HEK293 (cell line): Measurements from ENCODE around the gene CNPY1.

Experiments
- CTCF ChIA-PET: fragments of 350-600 bp; formaldehyde crosslinking; extraction: SDS; loops from one replicate; lab custom pipeline; 2021; ENCODE audit warnings: antibody characterized with exemption; lab: Yijun Ruan, JAX
- POLR2A ChIA-PET: fragments of 300-600 bp; formaldehyde crosslinking; extraction: SDS; loops from one replicate; lab custom pipeline; 2020; ENCODE audit warnings: antibody characterized with exemption, inconsistent platforms; lab: Yijun Ruan, JAX
- H3K27ac ChIP-seq: fragments of 200-500 bp; sonication (Bioruptor generic); 2 replicates; pipeline ENCODE4 v1.5.1; 2014; ENCODE audit warnings: low read depth, low read length, control low read depth, inconsistent platforms; ENCODE audit errors: extremely low read depth
- H3K36me3 ChIP-seq, 2 experiments: fragments of 200-500 bp in 1 of 2; sonication (Bioruptor generic) in 1 of 2; 1 replicate in 1 of 2; 2 replicates in 1 of 2; pipeline ENCODE4 v1.5.1; 2014 to 2017; ENCODE audit warnings: inconsistent platforms in 2 of 2, low read length in 2 of 2; ENCODE audit not compliant: control insufficient read depth in 2 of 2, insufficient read depth in 1 of 2
- H3K4me1 ChIP-seq: fragments of 200-500 bp; sonication (Bioruptor generic); 2 replicates; pipeline ENCODE4 v1.5.1; 2014; ENCODE audit warnings: mild to moderate bottlenecking, low read length, inconsistent platforms; ENCODE audit not compliant: control insufficient read depth, insufficient read depth
- H3K4me3 ChIP-seq: 2 replicates; pipeline ENCODE4 v1.5.1; 2011; ENCODE audit warnings: low read depth, mild to moderate bottlenecking, control low read depth, low read length, moderate library complexity
- H3K9me3 ChIP-seq: fragments of 200-500 bp; sonication (Bioruptor generic); 2 replicates; pipeline ENCODE4 v1.5.1; 2014; ENCODE audit warnings: low read depth, low read length, inconsistent platforms; ENCODE audit not compliant: control insufficient read depth, insufficient read depth
- BCL11B ChIP-seq: fragments of 450-650 bp; formaldehyde crosslinking; IDR thresholded peaks from 2 replicates; pipeline ENCODE4 v1.5.1; 2016; ENCODE audit warnings: low read depth, missing biosample characterization, missing genetic modification characterization
- GLI2 ChIP-seq: fragments of 450-650 bp; formaldehyde crosslinking; IDR thresholded peaks from 2 replicates; pipeline ENCODE4; 2017; ENCODE audit warnings: missing biosample characterization, missing genetic modification characterization, low read depth, borderline replicate concordance
- KLF10 ChIP-seq: fragments of 450-650 bp; IDR thresholded peaks from 2 replicates; pipeline ENCODE4 v1.5.1; 2018; ENCODE audit warnings: missing biosample characterization, mild to moderate bottlenecking, missing genetic modification characterization
- KLF9 ChIP-seq: fragments of 450-650 bp; formaldehyde crosslinking; IDR thresholded peaks from 2 replicates; pipeline ENCODE4 v1.5.1; 2016; ENCODE audit warnings: missing biosample characterization, missing genetic modification characterization, low read depth
- RBAK ChIP-seq: fragments of 450-650 bp; formaldehyde crosslinking; IDR thresholded peaks from 2 replicates; pipeline ENCODE4 v1.5.1; 2016; ENCODE audit warnings: missing biosample characterization, missing genetic modification characterization
- REPIN1 ChIP-seq: fragments of 450-650 bp; formaldehyde crosslinking; IDR thresholded peaks from 2 replicates; pipeline ENCODE4 v1.5.1; 2017; ENCODE audit warnings: missing biosample characterization, missing genetic modification characterization, low read depth
- YY2 ChIP-seq: fragments of 450-650 bp; formaldehyde crosslinking; IDR thresholded peaks from 2 replicates; pipeline ENCODE4 v1.5.1; 2016; ENCODE audit warnings: missing biosample characterization, missing genetic modification characterization
- ZBTB48 ChIP-seq: fragments of 450-650 bp; formaldehyde crosslinking; IDR thresholded peaks from 2 replicates; pipeline ENCODE4 v1.5.1; 2016; ENCODE audit warnings: missing biosample characterization, missing genetic modification characterization
- ZEB2 ChIP-seq: fragments of 450-650 bp; formaldehyde crosslinking; IDR thresholded peaks from 2 replicates; pipeline ENCODE4 v1.5.1; 2016; ENCODE audit warnings: missing biosample characterization, missing genetic modification characterization
- ZNF221 ChIP-seq: fragments of 450-650 bp; formaldehyde crosslinking; IDR thresholded peaks from 2 replicates; pipeline ENCODE4 v1.5.1; 2017; ENCODE audit warnings: missing biosample characterization, missing genetic modification characterization, borderline replicate concordance
- ZNF366 ChIP-seq: fragments of 450-650 bp; formaldehyde crosslinking; conservative IDR thresholded peaks from 2 replicates; pipeline ENCODE4 v1.5.1; 2016; ENCODE audit warnings: missing biosample characterization, missing genetic modification characterization
- ZNF510 ChIP-seq: fragments of 450-650 bp; formaldehyde crosslinking; IDR thresholded peaks from 2 replicates; pipeline ENCODE4 v1.5.1; 2018; ENCODE audit warnings: mild to moderate bottlenecking, missing genetic modification characterization, missing biosample characterization; ENCODE audit not compliant: insufficient replicate concordance
- ZNF626 ChIP-seq: fragments of 450-650 bp; sonication (Bioruptor Pico); formaldehyde crosslinking; IDR thresholded peaks from 2 replicates; pipeline ENCODE4 v1.5.1; 2018; ENCODE audit warnings: missing biosample characterization, missing genetic modification characterization, inconsistent platforms
- ZNF785 ChIP-seq: fragments of 450-650 bp; formaldehyde crosslinking; IDR thresholded peaks from 2 replicates; pipeline ENCODE4 v1.5.1; 2016; ENCODE audit warnings: missing biosample characterization, missing genetic modification characterization
- TF ChIP-seq, protein P1 (sequence below): fragments of 450-650 bp; formaldehyde crosslinking; IDR thresholded peaks from 2 replicates; pipeline ENCODE4 v1.5.1; 2017; ENCODE audit warnings: missing biosample characterization, missing genetic modification characterization
- TF ChIP-seq, protein P2 (sequence below): IDR thresholded peaks from 2 replicates; pipeline ENCODE4 v1.6.1; 2011; ENCODE audit warnings: mild to moderate bottlenecking, low read depth, low read length, borderline replicate concordance
- TF ChIP-seq, protein P3 (sequence below): fragments of 450-650 bp; formaldehyde crosslinking; IDR thresholded peaks from 2 replicates; pipeline ENCODE4 v1.5.1; 2016; ENCODE audit warnings: missing biosample characterization, missing genetic modification characterization
- TF ChIP-seq, protein P4 (sequence below): fragments of 450-650 bp; formaldehyde crosslinking; IDR thresholded peaks from 2 replicates; pipeline ENCODE4 v1.5.1; 2016; ENCODE audit warnings: missing biosample characterization, missing genetic modification characterization
- TF ChIP-seq, protein P5 (sequence below): fragments of 450-650 bp; formaldehyde crosslinking; IDR thresholded peaks from 2 replicates; pipeline ENCODE4 v1.5.1; 2016; ENCODE audit warnings: missing biosample characterization, missing genetic modification characterization
- TF ChIP-seq, protein P6 (sequence below): fragments of 450-650 bp; formaldehyde crosslinking; IDR thresholded peaks from 2 replicates; pipeline ENCODE4 v1.5.1; 2016; ENCODE audit warnings: missing biosample characterization, missing genetic modification characterization, borderline replicate concordance
- TF ChIP-seq, protein P7 (sequence below): fragments of 450-650 bp; formaldehyde crosslinking; IDR thresholded peaks from 2 replicates; pipeline ENCODE4 v1.5.1; 2016; ENCODE audit warnings: missing biosample characterization, missing genetic modification characterization

The CNPY1 gene

DNA sequence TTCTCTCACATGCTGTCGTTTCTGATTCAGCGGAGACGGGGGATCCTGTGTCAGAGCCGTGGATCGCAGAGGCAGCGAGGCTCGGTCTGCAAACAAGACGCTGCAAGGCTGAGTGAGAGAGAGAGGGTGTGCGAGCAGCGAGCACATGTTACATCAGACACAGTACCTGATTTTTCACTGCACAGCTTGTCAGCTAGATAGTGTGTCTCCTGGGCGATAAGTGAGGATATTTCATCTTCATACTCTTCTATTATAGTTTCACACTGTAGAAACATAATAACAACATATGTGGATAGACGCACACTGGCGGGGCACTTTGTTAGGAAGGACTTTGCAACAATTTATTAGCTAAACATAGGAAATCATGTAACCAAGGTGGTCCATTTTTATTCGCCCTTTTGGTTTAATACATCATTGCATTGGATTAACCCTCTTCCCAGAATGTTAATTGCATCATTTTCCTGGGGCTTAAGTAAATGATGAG, 39.5 kb downstream of the CNPY1 start (continued):
- no peak for TF ChIP-seq RBAK (tag by site-specific recombination)
- TF ChIP-seq, protein P1, sequence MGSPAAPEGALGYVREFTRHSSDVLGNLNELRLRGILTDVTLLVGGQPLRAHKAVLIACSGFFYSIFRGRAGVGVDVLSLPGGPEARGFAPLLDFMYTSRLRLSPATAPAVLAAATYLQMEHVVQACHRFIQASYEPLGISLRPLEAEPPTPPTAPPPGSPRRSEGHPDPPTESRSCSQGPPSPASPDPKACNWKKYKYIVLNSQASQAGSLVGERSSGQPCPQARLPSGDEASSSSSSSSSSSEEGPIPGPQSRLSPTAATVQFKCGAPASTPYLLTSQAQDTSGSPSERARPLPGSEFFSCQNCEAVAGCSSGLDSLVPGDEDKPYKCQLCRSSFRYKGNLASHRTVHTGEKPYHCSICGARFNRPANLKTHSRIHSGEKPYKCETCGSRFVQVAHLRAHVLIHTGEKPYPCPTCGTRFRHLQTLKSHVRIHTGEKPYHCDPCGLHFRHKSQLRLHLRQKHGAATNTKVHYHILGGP (tag by site-specific recombination): no peak
- TF ChIP-seq ZNF366 (tag by site-specific recombination): peak; percentile 54
- no peak for TF ChIP-seq ZNF785
- no peak for TF ChIP-seq KLF9
- TF ChIP-seq, protein P2, sequence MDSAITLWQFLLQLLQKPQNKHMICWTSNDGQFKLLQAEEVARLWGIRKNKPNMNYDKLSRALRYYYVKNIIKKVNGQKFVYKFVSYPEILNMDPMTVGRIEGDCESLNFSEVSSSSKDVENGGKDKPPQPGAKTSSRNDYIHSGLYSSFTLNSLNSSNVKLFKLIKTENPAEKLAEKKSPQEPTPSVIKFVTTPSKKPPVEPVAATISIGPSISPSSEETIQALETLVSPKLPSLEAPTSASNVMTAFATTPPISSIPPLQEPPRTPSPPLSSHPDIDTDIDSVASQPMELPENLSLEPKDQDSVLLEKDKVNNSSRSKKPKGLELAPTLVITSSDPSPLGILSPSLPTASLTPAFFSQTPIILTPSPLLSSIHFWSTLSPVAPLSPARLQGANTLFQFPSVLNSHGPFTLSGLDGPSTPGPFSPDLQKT: no peak
- TF ChIP-seq GLI2 (tag by site-specific recombination): no peak
- TF ChIP-seq, protein P3, sequence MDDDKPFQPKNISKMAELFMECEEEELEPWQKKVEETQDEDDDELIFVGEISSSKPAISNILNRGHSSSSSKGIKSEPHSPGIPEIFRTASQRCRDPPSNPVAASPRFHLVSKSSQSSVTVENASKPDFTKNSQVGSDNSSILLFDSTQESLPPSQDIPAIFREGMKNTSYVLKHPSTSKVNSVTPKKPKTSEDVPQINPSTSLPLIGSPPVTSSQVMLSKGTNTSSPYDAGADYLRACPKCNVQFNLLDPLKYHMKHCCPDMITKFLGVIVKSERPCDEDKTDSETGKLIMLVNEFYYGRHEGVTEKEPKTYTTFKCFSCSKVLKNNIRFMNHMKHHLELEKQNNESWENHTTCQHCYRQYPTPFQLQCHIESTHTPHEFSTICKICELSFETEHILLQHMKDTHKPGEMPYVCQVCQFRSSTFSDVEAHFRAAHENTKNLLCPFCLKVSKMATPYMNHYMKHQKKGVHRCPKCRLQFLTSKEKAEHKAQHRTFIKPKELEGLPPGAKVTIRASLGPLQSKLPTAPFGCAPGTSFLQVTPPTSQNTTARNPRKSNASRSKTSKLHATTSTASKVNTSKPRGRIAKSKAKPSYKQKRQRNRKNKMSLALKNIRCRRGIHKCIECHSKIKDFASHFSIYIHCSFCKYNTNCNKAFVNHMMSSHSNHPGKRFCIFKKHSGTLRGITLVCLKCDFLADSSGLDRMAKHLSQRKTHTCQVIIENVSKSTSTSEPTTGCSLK (tag by site-specific recombination): no peak
- TF ChIP-seq, protein P4, sequence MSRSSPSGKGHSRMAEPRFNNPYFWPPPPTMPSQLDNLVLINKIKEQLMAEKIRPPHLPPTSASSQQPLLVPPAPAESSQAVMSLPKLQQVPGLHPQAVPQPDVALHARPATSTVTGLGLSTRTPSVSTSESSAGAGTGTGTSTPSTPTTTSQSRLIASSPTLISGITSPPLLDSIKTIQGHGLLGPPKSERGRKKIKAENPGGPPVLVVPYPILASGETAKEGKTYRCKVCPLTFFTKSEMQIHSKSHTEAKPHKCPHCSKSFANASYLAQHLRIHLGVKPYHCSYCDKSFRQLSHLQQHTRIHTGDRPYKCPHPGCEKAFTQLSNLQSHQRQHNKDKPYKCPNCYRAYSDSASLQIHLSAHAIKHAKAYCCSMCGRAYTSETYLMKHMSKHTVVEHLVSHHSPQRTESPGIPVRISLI: no peak
- no peak for TF ChIP-seq REPIN1 (tag by site-specific recombination)
- TF ChIP-seq ZNF221 (tag by site-specific recombination): no peak
- TF ChIP-seq, all 188 proteins: peak for 18

DNA sequence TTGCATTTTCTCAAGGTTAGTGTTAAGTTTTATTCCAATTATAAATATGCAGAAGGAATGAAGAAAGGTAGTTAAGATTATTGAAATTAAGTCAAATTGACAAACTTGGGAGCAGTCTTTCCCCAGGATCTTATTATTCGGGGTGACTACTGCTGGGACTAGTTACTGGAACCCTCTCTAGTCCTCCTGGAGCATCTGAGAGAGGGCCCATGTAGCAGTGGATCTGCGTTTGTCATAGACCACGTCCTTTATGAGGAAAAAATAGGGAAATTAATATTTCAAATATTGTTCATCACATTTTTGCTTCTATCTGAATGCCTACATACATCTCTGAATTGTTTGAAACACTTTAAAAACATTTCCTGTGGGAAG, 41.0 kb downstream of the CNPY1 start:
- no peaks in the 10 kb centered on the region for H3K9me3 ChIP-seq
- H3K27ac ChIP-seq: no peak overlapping the region
- ChIA-PET CTCF (interaction anchor here (0.6 to 0.7 kb wide), 2 partner anchors 48 to 109 kb away, joined by 3 read pairs; no protein-coding TSS in a partner anchor), POLR2A (no interaction called here)
- no peak overlapping the region for H3K4me3 ChIP-seq
- H3K36me3 ChIP-seq: no peaks in the 10 kb centered on the region
- H3K4me1 ChIP-seq: no peaks in the 10 kb centered on the region
- TF ChIP-seq ZNF510 (tag by site-specific recombination) (no peak), ZNF626 (no peak), ZEB2 (tag by site-specific recombination) (no peak), YY2 (tag by site-specific recombination) (no peak), KLF10 (no peak), ZBTB48 (no peak), BCL11B (no peak)
- TF ChIP-seq, protein P2: no peak
- TF ChIP-seq, protein P5, sequence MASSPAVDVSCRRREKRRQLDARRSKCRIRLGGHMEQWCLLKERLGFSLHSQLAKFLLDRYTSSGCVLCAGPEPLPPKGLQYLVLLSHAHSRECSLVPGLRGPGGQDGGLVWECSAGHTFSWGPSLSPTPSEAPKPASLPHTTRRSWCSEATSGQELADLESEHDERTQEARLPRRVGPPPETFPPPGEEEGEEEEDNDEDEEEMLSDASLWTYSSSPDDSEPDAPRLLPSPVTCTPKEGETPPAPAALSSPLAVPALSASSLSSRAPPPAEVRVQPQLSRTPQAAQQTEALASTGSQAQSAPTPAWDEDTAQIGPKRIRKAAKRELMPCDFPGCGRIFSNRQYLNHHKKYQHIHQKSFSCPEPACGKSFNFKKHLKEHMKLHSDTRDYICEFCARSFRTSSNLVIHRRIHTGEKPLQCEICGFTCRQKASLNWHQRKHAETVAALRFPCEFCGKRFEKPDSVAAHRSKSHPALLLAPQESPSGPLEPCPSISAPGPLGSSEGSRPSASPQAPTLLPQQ (tag by site-specific recombination): no peak
- TF ChIP-seq, protein P6, sequence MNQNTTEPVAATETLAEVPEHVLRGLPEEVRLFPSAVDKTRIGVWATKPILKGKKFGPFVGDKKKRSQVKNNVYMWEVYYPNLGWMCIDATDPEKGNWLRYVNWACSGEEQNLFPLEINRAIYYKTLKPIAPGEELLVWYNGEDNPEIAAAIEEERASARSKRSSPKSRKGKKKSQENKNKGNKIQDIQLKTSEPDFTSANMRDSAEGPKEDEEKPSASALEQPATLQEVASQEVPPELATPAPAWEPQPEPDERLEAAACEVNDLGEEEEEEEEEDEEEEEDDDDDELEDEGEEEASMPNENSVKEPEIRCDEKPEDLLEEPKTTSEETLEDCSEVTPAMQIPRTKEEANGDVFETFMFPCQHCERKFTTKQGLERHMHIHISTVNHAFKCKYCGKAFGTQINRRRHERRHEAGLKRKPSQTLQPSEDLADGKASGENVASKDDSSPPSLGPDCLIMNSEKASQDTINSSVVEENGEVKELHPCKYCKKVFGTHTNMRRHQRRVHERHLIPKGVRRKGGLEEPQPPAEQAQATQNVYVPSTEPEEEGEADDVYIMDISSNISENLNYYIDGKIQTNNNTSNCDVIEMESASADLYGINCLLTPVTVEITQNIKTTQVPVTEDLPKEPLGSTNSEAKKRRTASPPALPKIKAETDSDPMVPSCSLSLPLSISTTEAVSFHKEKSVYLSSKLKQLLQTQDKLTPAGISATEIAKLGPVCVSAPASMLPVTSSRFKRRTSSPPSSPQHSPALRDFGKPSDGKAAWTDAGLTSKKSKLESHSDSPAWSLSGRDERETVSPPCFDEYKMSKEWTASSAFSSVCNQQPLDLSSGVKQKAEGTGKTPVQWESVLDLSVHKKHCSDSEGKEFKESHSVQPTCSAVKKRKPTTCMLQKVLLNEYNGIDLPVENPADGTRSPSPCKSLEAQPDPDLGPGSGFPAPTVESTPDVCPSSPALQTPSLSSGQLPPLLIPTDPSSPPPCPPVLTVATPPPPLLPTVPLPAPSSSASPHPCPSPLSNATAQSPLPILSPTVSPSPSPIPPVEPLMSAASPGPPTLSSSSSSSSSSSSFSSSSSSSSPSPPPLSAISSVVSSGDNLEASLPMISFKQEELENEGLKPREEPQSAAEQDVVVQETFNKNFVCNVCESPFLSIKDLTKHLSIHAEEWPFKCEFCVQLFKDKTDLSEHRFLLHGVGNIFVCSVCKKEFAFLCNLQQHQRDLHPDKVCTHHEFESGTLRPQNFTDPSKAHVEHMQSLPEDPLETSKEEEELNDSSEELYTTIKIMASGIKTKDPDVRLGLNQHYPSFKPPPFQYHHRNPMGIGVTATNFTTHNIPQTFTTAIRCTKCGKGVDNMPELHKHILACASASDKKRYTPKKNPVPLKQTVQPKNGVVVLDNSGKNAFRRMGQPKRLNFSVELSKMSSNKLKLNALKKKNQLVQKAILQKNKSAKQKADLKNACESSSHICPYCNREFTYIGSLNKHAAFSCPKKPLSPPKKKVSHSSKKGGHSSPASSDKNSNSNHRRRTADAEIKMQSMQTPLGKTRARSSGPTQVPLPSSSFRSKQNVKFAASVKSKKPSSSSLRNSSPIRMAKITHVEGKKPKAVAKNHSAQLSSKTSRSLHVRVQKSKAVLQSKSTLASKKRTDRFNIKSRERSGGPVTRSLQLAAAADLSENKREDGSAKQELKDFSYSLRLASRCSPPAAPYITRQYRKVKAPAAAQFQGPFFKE: no peak
- TF ChIP-seq, protein P7, sequence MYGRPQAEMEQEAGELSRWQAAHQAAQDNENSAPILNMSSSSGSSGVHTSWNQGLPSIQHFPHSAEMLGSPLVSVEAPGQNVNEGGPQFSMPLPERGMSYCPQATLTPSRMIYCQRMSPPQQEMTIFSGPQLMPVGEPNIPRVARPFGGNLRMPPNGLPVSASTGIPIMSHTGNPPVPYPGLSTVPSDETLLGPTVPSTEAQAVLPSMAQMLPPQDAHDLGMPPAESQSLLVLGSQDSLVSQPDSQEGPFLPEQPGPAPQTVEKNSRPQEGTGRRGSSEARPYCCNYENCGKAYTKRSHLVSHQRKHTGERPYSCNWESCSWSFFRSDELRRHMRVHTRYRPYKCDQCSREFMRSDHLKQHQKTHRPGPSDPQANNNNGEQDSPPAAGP (tag by site-specific recombination): no peak
